NCI-H187 (cell line): ENCODE results near the gene ARHGAP1.
"Not testable (repeated sequence)": the region's sequence is repeated elsewhere in the genome, so short reads cannot be mapped to it uniquely, and the experiment has no call there.

Experiments used
- DNase-seq, 2 experiments: peaks; one replicate each; lab custom pipeline; 2025; lab: John Stamatoyannopoulos, UW

Gene ARHGAP1

GRCh38 chr11:46673713-46674462 is 26.5 kb downstream of the ARHGAP1 start:
- DNase-seq: no peak

DNA sequence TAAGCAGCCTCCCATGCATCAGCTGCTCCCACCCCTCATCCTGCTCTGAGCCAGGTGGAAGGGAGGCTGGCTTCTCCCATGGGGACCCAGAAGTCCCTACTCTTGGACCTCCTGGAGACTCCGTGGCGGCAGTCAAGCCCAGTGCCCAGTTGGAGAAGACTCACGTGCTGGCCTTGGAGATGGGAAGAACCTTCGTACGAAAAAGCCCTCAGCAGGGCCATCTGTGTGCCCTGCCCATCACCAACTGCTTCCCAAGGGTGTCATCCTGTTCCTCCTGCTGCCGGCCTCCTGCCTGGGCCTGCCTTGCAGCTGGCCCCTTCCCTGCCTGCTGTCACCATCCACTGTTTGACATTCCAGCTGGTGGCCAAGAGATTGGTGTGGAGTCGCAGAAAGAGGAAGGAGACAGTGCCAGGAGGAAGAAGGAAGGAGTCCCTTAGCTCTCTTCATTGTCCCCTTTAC is 28.0 kb downstream of the ARHGAP1 start:
- DNase-seq: no peak

GRCh38 chr11:46671958-46672315 is 28.5 kb downstream of the ARHGAP1 start:
- no peak for DNase-seq

GRCh38 chr11:46670521-46670920 is 29.9 kb downstream of the ARHGAP1 start:
- not testable (repeated sequence) for DNase-seq

- no peak for DNase-seq
These were observed 30.7 kb downstream of the ARHGAP1 start for GRCh38 chr11:46669711-46670139.

- DNase-seq: no peak
These were observed 31.8 kb downstream of the ARHGAP1 start for GRCh38 chr11:46668480-46669085.

DNA sequence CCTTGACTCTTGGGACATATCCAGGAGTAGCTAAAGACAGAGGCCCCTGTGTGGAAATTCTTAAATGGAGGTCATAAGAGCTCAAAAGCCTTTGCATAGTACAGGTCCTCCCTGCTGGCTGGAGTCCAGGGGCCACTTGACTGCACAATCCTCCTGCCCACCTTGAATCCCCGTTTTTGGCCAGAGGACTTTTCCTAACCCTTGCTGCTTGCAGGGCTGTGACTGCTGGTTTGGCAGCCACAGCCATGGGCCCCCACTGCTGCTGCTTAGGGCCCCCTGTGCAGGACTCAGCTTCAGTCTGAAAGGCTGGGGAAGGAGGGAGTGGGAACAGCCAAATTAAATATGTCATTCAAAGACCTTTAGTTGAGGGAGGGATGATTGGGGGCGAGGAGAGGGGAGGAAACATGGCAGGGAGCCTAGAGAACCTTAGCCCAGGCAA is 33.4 kb downstream of the ARHGAP1 start:
- DNase-seq: no peak

GRCh38 chr11:46666516-46666915 is 33.9 kb downstream of the ARHGAP1 start:
- DNase-seq: no peak

DNA sequence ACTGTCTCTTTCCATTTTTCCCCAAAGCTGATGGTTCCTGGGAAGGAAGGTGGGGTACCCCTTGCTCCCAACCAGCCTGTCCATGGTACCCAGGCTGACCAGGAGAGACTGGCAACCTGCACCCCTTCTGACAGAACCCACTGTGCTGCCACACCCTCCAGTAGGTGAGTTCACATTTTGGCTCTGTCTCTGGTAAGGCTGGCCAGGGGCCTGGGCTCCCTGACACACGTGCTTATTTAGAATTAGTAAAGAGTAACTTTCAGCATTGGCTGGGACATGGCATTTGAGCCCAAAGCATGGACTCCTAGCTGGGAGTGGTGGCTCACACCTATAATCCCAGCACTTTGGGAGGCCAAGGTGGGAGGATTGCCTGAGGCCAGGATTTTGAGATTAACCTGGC is 35.1 kb downstream of the ARHGAP1 start:
- DNase-seq: no peak

GRCh38 chr11:46664612-46665011 is 35.8 kb downstream of the ARHGAP1 start:
- DNase-seq: no peak

DNA sequence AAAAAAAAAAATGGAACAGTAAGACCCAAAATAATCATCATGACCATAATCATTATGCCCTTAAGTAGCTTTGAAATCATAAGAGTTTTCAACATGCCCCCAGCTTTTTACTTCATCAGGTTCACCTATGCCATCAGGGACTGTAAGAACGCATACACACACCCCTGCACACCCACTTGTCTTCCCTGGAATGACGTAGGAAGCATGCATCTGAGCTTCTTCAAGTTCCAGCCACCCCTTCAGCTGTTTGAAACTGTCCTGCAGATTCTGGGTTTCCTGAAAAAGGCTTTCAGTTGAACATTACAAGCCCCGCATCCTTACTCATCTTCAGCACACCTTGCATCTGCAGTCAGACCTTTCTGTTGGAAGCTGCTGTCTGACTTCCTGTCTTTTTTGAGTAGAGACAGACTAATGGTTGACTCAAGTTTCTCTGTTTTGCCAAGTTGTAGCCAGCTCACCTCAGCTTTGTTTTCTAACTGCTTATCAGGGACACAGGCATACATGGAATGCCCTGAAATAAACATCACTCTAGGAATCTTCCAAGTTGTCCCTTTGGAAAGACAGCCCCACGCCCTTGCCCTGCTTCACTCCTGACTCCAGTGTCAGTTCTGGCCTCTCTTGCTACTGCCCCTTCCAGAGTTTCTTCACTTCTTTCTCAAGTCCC is 37.0 kb downstream of the ARHGAP1 start:
- DNase-seq: no peak

DNA sequence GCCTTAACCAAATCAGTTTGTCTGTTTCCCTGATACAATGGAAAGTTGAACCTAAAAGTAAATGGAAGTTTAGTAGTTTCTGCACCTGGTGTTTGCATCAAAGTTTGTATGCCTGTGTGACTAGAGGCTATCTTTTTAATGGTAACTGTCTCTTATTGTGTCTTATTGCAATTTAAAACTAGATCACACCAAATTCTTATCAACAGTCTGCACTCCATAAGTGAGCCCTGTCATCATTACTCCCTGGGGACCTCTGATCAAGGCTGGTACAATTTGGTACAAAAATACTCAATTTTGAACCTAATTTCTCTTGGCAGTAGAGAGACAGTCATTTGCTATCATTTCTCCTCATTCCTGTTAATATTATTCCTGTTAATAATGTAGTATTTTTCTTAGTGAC is 38.1 kb downstream of the ARHGAP1 start:
- DNase-seq: no peak

- DNase-seq: no peak
These were observed 38.6 kb downstream of the ARHGAP1 start for GRCh38 chr11:46661836-46662235.

GRCh38 chr11:46659908-46660307 is 40.5 kb downstream of the ARHGAP1 start:
- no peak for DNase-seq

DNA sequence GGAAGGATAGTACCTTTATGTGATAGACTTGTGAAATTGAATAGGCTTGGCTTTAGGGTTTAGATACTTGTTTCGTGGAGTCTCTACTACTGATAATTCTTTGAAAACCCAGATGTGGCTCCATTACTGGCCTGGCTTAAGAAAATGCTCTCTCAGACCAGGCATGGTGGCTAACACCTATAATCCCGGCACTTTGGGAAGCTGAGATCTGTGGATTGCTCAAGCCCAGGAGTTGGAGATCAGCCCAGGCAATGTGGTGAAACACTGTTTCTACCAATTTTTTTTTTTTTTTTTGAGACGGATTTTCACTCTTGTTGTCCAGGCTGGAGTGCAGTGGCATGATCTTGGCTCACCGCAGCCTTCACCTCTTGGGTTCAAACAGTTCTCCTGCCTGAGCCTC is 42.2 kb downstream of the ARHGAP1 start:
- DNase-seq: no peak

- no peak for DNase-seq
These were observed 43.2 kb downstream of the ARHGAP1 start for GRCh38 chr11:46657186-46657585.

DNA sequence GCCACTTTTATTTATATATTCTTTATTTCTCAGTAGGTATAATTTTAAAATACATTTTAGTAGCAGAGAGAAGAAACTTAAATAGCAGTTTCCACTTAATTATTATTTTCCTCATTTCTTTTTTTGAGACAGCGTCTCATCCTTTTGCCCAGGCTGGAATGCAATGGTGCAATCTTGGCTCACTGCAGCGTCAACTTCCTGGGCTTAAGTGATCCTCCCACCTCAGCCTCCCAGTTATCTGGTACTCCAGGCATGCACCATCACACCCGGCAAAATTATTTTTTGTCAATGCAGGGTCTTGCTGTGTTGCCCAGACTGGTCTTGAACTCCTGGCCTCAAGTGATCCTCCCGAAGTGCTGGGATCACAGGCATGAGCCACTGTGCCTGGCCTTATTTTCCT is 44.8 kb downstream of the ARHGAP1 start:
- no peak for DNase-seq

DNA sequence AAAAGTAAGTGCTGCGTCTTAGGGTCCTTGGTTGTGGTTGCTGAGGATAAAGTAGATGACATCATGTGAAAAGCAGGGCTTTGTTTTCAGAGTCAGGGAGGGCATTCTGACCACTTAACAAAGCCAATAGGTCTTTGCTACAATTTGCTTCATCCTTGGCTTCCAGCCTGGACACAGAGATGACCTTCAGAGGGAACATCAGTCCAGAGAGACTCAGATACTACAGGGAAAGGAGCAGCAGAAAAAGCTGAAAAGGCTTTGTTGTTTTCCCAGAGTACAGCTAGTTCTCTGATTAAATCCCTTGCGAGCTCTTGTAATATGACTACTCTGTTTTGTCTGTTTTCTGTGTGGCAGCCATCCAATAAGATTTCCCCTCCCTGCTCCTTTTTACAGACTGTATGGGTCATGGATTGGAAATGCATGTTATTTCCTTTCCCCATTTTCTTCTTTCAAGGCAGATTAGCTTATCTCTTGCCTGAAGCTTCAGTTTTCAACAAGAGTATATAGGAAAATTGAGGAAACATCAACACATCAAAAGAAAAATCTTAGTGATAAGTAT is 51.2 kb downstream of the ARHGAP1 start:
- DNase-seq: no peak

- DNase-seq: no peak
These were observed 56.4 kb downstream of the ARHGAP1 start for GRCh38 chr11:46643986-46644385.

DNA sequence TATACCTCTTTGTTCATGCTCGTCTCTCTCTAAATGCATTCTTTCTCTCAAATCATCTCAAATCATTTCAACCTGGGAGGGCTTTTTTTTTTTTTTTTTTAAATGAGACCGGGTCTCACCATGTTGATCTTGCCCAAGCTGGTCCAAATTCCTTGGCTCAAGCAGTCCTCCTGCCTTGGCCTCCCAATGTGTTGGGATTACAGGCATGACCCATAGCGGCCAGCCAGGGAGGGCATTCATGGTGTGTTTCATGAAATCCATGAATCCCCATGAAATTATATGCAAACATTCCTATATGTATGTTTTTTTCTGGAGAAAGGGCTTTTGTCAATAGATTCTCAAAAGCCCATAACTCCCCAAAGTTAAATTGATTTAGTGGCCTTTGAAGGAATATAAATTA is 56.9 kb downstream of the ARHGAP1 start:
- DNase-seq: no peak

- no peak for DNase-seq
These were observed 57.6 kb downstream of the ARHGAP1 start for GRCh38 chr11:46642627-46643335.

GRCh38 chr11:46641639-46642038 is 58.8 kb downstream of the ARHGAP1 start:
- DNase-seq: no peak
